Kidney (tissue), 14 donors: Measurements from ENCODE around the gene OSM. TPM values are rescaled to one million over a fixed set of nuclear protein-coding genes. Genes with fewer than 3 reads are reported as not detected.
A peak's percentile ranks its signal among the peaks of the same experiment; 100 is the strongest.

Source experiments
- DNase-seq, 5 donors: peaks; one replicate each; pipeline ENCODE4 v3.0.0-alpha.2; 2013 to 2020
- FAIRE-seq: peaks from 2 replicates; lab custom pipeline; 2012; peaks lifted over from hg19 to GRCh38; lab: Jason Lieb, UNC
- H3K27ac ChIP-seq, 2 donors: one replicate each; pipeline ENCODE4 v1.7.0; 2013; ENCODE audit warnings: low read depth in 2 of 2, low read length in 2 of 2, inconsistent platforms in 1 of 2
- H3K27me3 ChIP-seq: one replicate; pipeline ENCODE4 v1.7.1; 2013; ENCODE audit warnings: low read length, inconsistent platforms; ENCODE audit not compliant: control insufficient read depth, insufficient read depth
- H3K36me3 ChIP-seq, 3 donors: one replicate each; pipeline versions ENCODE4 v1.7.0 to v1.7.1; 2013; ENCODE audit warnings: low read length in 3 of 3, control low read depth in 1 of 3, inconsistent platforms in 1 of 3; ENCODE audit not compliant: insufficient read depth in 3 of 3, control insufficient read depth in 2 of 3
- H3K4me1 ChIP-seq, 3 donors: one replicate each; pipeline versions ENCODE4 v1.7.0 to v1.7.1; 2013; ENCODE audit warnings: low read length in 3 of 3, inconsistent platforms in 1 of 3, low read depth in 1 of 3; ENCODE audit not compliant: control insufficient read depth in 2 of 3, insufficient read depth in 2 of 3
- H3K4me3 ChIP-seq, 3 donors: one replicate each; pipeline versions ENCODE4 v1.7.0 to v1.8.1; 2013; ENCODE audit warnings: low read length in 3 of 3, control low read depth in 1 of 3, inconsistent platforms in 1 of 3
- H3K9ac ChIP-seq, 3 donors: one replicate each; pipeline versions ENCODE4 v1.7.0 to v1.7.1; 2013; ENCODE audit warnings: low read length in 3 of 3, control low read depth in 1 of 3, inconsistent platforms in 1 of 3
- H3K9me3 ChIP-seq, 3 donors: one replicate each; pipeline versions ENCODE4 v1.7.0 to v1.7.1; 2013; ENCODE audit warnings: low read length in 3 of 3, control low read depth in 1 of 3, inconsistent platforms in 1 of 3; ENCODE audit not compliant: control insufficient read depth in 2 of 3, insufficient read depth in 1 of 3
- intact Hi-C: fragments of 100-400 bp; cut with DNase I; formaldehyde crosslinking; loops from one replicate; pipeline ENCODE4 v1.11.1; 2022
- polyA plus RNA-seq: library from polyadenylated mRNA; stranded (reverse); fragments of 350-450 nt; fragmentation: Illumina TruSeq; extraction: RNeasy Lipid Tissue Mini Kit (QIAGEN cat#74804); gene quantifications from one replicate; pipeline ENCODE4 v1.2.3, GENCODE V29; 2014; ENCODE audit warnings: low read depth, low replicate concordance; ENCODE audit not compliant: insufficient read depth
- total RNA-seq: library from RNA; stranded (reverse); fragmentation: NEBNext Ultra II Directional; extraction: Animal tissue kit (Norgen Biotek cat#: 25700); gene quantifications from one replicate; pipeline ENCODE4 v1.2.1, GENCODE V29; 2021
- TF ChIP-seq, protein P1 (sequence below): IDR thresholded peaks from 3 replicates; pipeline ENCODE4 v1.5.1; 2012; ENCODE audit warnings: mild to moderate bottlenecking, moderate library complexity, borderline replicate concordance; ENCODE audit not compliant: insufficient read depth; ENCODE audit errors: extremely low read depth
- donor health status: control.
- donor health status: control.
- donor health status: control.
- donor health status: control.
- donor health status: control.
- donor health status: DM: yes; HTN: yes; CAD: no.
- donor health status: Normal renal cell carcinoma (clear cell type).

OSM gene
- total and polyA plus RNA-seq, 2 donors from 2014 or later: 0.56 to 1.2 TPM

- DNase-seq (no peak), FAIRE-seq (no peak)
- no peaks in the 10 kb centered on the region for H3K27me3 ChIP-seq
- H3K4me1 ChIP-seq: peaks cover 0 to 10% (median 0%) of the 10 kb centered on the region in 3 donors
- H3K4me3 ChIP-seq: no peak overlapping the region
- TF ChIP-seq, protein P1, sequence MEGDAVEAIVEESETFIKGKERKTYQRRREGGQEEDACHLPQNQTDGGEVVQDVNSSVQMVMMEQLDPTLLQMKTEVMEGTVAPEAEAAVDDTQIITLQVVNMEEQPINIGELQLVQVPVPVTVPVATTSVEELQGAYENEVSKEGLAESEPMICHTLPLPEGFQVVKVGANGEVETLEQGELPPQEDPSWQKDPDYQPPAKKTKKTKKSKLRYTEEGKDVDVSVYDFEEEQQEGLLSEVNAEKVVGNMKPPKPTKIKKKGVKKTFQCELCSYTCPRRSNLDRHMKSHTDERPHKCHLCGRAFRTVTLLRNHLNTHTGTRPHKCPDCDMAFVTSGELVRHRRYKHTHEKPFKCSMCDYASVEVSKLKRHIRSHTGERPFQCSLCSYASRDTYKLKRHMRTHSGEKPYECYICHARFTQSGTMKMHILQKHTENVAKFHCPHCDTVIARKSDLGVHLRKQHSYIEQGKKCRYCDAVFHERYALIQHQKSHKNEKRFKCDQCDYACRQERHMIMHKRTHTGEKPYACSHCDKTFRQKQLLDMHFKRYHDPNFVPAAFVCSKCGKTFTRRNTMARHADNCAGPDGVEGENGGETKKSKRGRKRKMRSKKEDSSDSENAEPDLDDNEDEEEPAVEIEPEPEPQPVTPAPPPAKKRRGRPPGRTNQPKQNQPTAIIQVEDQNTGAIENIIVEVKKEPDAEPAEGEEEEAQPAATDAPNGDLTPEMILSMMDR: no peak
- H3K27ac ChIP-seq: no peak overlapping the region
- H3K36me3 ChIP-seq: peaks cover 0 to 4% (median 0%) of the 10 kb centered on the region in 3 donors
- no peaks in the 10 kb centered on the region for H3K9me3 ChIP-seq
- intact Hi-C loops: no loop called here
- no peak overlapping the region for H3K9ac ChIP-seq
Observed at GRCh38 chr22:30279932-30280331, 13.3 kb upstream of the OSM start.

- Histone ChIP-seq H3K36me3 (no peaks in the 10 kb centered on the region), H3K4me3 (no peak overlapping the region), H3K9me3 (no peaks in the 10 kb centered on the region), H3K27ac (no peak overlapping the region), H3K9ac (no peak overlapping the region), H3K4me1 (peaks cover 0 to 10% (median 0%) of the 10 kb centered on the region in 3 donors), H3K27me3 (no peaks in the 10 kb centered on the region)
- TF ChIP-seq, protein P1: no peak
- FAIRE-seq (no peak), DNase-seq (no peak)
- intact Hi-C loops: no loop called here
Observed at GRCh38 chr22:30279046-30279788, 12.6 kb upstream of the OSM start.

DNA sequence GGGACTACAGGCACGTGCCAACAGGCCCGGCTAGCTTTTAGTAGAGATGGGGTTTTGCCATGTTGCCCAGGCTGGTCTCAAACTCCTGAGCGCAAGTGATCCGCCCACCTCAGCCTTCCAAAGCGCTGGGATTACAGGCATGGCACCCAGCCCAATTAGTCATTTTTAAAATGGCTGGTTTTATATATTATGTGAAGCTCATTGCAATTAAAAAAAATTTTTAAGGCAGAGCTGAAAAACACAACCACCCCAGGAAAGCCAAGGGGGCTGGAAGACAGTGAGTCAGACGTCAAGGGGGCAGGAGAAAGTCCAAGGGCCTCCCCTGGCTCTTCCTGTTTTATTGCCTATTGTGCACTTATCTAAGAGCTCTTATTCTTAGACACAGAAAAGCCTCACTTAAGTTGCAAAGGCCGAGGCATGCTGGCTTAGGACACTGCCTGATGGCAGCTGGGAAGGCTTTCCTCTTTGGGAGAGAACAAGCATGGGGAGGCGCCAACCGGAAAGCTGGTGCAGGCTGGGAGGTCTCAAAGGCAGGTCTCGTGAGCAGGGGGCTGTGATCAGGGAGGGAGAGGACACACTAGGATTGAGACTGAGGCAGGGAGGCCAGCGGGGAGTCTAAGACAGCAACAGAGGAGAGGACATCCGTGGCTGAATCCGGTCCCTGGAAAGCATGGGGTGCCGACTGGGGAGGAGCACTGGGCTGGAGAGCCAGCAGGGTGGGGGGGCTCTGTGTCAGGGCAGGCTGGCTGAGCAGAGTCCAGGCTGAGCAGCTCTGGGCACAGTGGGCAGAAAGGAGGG, 11.1 kb upstream of the OSM start:
- Histone ChIP-seq H3K27me3 (no peaks in the 10 kb centered on the region), H3K9me3 (no peaks in the 10 kb centered on the region), H3K4me3 (no peak overlapping the region), H3K4me1 (peaks cover 0 to 10% (median 0%) of the 10 kb centered on the region in 3 donors), H3K9ac (no peak overlapping the region), H3K36me3 (no peaks in the 10 kb centered on the region), H3K27ac (peak overlapping the region; percentile 9 to 34)
- DNase-seq: peak in 2 of 5 donors; percentile 43 to 74
- TF ChIP-seq, protein P1: no peak
- intact Hi-C loops: no loop called here
- no peak for FAIRE-seq
